HepG2 (cell line): Measurements from ENCODE around the gene DAZL. TPM values are rescaled to one million over a fixed set of nuclear protein-coding genes. Genes with fewer than 3 reads are reported as not detected.

Experiments
- AGO2 ChIP-seq: fragments of 200-400 bp; formaldehyde crosslinking; optimal IDR thresholded peaks from 2 replicates; pipeline ENCODE3; 2017; ENCODE audit warnings: mild to moderate bottlenecking, low read depth, low read length, moderate library complexity
- BRF2 ChIP-seq: sonication (generic); formaldehyde crosslinking; IDR thresholded peaks from 2 replicates; pipeline ENCODE4 v1.8.1; 2022; ENCODE audit warnings: mild to moderate bottlenecking, missing genetic modification reagents
- CBX5 ChIP-seq: sonication (generic); formaldehyde crosslinking; IDR thresholded peaks from 2 replicates; pipeline ENCODE4 v1.4.0; 2020; ENCODE audit warnings: missing genetic modification reagents, borderline replicate concordance
- CREB1 ChIP-seq, 2 experiments: fragments of 450-650 bp in 1 of 2; IDR thresholded peaks; 2 replicates each; pipeline ENCODE4 v1.6.1; 2016 to 2017; ENCODE audit warnings: control low read depth in 1 of 2, mild to moderate bottlenecking in 1 of 2, missing compliant biosample characterization in 1 of 2, missing genetic modification characterization in 1 of 2
- FOSL2 ChIP-seq: sonication (generic); formaldehyde crosslinking; IDR thresholded peaks from 2 replicates; pipeline ENCODE4 v1.4.0; 2020; ENCODE audit warnings: missing genetic modification reagents
- GATAD1 ChIP-seq: IDR thresholded peaks from 2 replicates; pipeline ENCODE4 v1.6.1; 2016; ENCODE audit warnings: missing genetic modification reagents, missing compliant biosample characterization
- HNF1B ChIP-seq: sonication (generic); formaldehyde crosslinking; IDR thresholded peaks from 2 replicates; pipeline ENCODE4 v1.5.1; 2020; ENCODE audit warnings: mild to moderate bottlenecking, moderate library complexity, missing genetic modification reagents
- IRX3 ChIP-seq: sonication (generic); formaldehyde crosslinking; IDR thresholded peaks from 2 replicates; pipeline ENCODE4 v1.8.1; 2023; ENCODE audit warnings: mild to moderate bottlenecking, low read depth, missing genetic modification reagents, borderline replicate concordance
- NFRKB ChIP-seq: fragments of 450-650 bp; IDR thresholded peaks from 2 replicates; pipeline ENCODE4 v1.6.1; 2017
- REPIN1 ChIP-seq: sonication (generic); formaldehyde crosslinking; IDR thresholded peaks from 2 replicates; pipeline ENCODE4 v1.8.0; 2022; ENCODE audit warnings: missing genetic modification reagents, low read depth, mild to moderate bottlenecking, borderline replicate concordance
- SP5 ChIP-seq: IDR thresholded peaks from 2 replicates; pipeline ENCODE4 v1.6.1; 2016; ENCODE audit warnings: low read depth, borderline replicate concordance
- ZMYM3 ChIP-seq: sonication (generic); formaldehyde crosslinking; IDR thresholded peaks from 2 replicates; pipeline ENCODE4 v1.5.1; 2020; ENCODE audit warnings: mild to moderate bottlenecking, missing genetic modification reagents
- ZNF326 ChIP-seq: sonication (generic); formaldehyde crosslinking; IDR thresholded peaks from 2 replicates; pipeline ENCODE4 v1.4.0; 2020; ENCODE audit warnings: missing genetic modification reagents, borderline replicate concordance
- ZNF770 ChIP-seq: sonication (generic); formaldehyde crosslinking; IDR thresholded peaks from 2 replicates; pipeline ENCODE4 v1.5.0; 2020; ENCODE audit warnings: mild to moderate bottlenecking, missing genetic modification reagents
- polyA plus RNA-seq, 8 experiments: library from polyadenylated mRNA; depleted of rRNA in 3 of 8; stranded (reverse) in 7 of 8; unstranded in 1 of 8; fragments of >200 nt; fragmentation: Illumina TruSeq in 4 of 8; extraction: Trizol in 4 of 8; gene quantifications; 2 replicates each; pipeline versions ENCODE4 v1.2.1 to v1.2.3, GENCODE V29; 2011 to 2016; ENCODE audit warnings: low read depth in 4 of 8, missing spikeins in 1 of 8, mixed read lengths in 1 of 8; ENCODE audit not compliant: insufficient read depth in 1 of 8
- total RNA-seq, 5 experiments: library from RNA; depleted of rRNA; stranded (reverse); fragments of >200 nt; fragmentation: Illumina TruSeq; extraction: Trizol; gene quantifications; 2 replicates each; pipeline ENCODE4 v1.2.3, GENCODE V29; 2016; ENCODE audit warnings: low read depth in 1 of 5
- TF ChIP-seq, protein P1 (sequence below): sonication (generic); formaldehyde crosslinking; IDR thresholded peaks from 2 replicates; pipeline ENCODE4 v1.4.0; 2020; ENCODE audit warnings: mild to moderate bottlenecking, missing genetic modification reagents
- TF ChIP-seq, protein P2 (sequence below): sonication (generic); formaldehyde crosslinking; IDR thresholded peaks from 2 replicates; pipeline ENCODE4 v1.4.0; 2020; ENCODE audit warnings: missing genetic modification reagents
- TF ChIP-seq, protein P3 (sequence below): sonication (generic); formaldehyde crosslinking; IDR thresholded peaks from 2 replicates; pipeline ENCODE4 v1.4.0; 2020; ENCODE audit warnings: missing genetic modification reagents

The DAZL gene
- total and polyA plus RNA-seq, 2 of the 13 experiments (the other 11 are each of a cell fraction or from before 2014, with no cell fraction given) = not detected

- TF ChIP-seq, protein P1, sequence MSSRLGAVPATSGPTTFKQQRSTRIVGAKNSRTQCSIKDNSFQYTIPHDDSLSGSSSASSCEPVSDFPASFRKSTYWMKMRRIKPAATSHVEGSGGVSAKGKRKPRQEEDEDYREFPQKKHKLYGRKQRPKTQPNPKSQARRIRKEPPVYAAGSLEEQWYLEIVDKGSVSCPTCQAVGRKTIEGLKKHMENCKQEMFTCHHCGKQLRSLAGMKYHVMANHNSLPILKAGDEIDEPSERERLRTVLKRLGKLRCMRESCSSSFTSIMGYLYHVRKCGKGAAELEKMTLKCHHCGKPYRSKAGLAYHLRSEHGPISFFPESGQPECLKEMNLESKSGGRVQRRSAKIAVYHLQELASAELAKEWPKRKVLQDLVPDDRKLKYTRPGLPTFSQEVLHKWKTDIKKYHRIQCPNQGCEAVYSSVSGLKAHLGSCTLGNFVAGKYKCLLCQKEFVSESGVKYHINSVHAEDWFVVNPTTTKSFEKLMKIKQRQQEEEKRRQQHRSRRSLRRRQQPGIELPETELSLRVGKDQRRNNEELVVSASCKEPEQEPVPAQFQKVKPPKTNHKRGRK = peak; percentile 29; the same call in 1 of the 2 replicates
- TF ChIP-seq BRF2 (no peak), IRX3 (peak; percentile 35; the same call in 1 of the 2 replicates), AGO2 (no peak), SP5 (CRISPR knock-in tag) (0 out of 2 replicates have a peak, but pooled peaks have one; percentile 11), CREB1 (IDR thresholded peaks at IDR 0.05) (peak; percentile 58; the same call in 1 of the 2 replicates), CREB1 (CRISPR knock-in tag; IDR thresholded peaks at IDR 0.05) (no peak), ZNF326 (no peak), GATAD1 (CRISPR knock-in tag) (peak; percentile 37; the same call in 1 of the 2 replicates), NFRKB (no peak), CBX5 (CRISPR knock-in tag) (peak; percentile 78; the same call in 1 of the 2 replicates), ZMYM3 (CRISPR knock-in tag) (no peak), ZNF770 (0 out of 2 replicates have a peak, but pooled peaks have one; percentile 75), REPIN1 (CRISPR knock-in tag) (0 out of 2 replicates have a peak, but pooled peaks have one; percentile 46), HNF1B (no peak), FOSL2 (CRISPR knock-in tag) (peak; percentile 62)
- TF ChIP-seq, protein P2, sequence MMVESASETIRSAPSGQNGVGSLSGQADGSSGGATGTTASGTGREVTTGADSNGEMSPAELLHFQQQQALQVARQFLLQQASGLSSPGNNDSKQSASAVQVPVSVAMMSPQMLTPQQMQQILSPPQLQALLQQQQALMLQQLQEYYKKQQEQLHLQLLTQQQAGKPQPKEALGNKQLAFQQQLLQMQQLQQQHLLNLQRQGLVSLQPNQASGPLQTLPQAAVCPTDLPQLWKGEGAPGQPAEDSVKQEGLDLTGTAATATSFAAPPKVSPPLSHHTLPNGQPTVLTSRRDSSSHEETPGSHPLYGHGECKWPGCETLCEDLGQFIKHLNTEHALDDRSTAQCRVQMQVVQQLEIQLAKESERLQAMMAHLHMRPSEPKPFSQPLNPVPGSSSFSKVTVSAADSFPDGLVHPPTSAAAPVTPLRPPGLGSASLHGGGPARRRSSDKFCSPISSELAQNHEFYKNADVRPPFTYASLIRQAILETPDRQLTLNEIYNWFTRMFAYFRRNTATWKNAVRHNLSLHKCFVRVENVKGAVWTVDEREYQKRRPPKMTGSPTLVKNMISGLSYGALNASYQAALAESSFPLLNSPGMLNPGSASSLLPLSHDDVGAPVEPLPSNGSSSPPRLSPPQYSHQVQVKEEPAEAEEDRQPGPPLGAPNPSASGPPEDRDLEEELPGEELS (CRISPR knock-in tag) = no peak
- TF ChIP-seq, protein P3, sequence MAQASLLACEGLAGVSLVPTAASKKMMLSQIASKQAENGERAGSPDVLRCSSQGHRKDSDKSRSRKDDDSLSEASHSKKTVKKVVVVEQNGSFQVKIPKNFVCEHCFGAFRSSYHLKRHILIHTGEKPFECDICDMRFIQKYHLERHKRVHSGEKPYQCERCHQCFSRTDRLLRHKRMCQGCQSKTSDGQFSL = no peak
Measured at GRCh38 chr3:16550676-16551341, 54.4 kb downstream of the DAZL start (continued).
